T-helper 9 cell (primary cell): ENCODE results near the gene FGFR2.

Experiments used
- DNase-seq: peaks from one replicate; pipeline ENCODE4 v3.0.0-alpha.2; 2020

FGFR2 gene

DNA sequence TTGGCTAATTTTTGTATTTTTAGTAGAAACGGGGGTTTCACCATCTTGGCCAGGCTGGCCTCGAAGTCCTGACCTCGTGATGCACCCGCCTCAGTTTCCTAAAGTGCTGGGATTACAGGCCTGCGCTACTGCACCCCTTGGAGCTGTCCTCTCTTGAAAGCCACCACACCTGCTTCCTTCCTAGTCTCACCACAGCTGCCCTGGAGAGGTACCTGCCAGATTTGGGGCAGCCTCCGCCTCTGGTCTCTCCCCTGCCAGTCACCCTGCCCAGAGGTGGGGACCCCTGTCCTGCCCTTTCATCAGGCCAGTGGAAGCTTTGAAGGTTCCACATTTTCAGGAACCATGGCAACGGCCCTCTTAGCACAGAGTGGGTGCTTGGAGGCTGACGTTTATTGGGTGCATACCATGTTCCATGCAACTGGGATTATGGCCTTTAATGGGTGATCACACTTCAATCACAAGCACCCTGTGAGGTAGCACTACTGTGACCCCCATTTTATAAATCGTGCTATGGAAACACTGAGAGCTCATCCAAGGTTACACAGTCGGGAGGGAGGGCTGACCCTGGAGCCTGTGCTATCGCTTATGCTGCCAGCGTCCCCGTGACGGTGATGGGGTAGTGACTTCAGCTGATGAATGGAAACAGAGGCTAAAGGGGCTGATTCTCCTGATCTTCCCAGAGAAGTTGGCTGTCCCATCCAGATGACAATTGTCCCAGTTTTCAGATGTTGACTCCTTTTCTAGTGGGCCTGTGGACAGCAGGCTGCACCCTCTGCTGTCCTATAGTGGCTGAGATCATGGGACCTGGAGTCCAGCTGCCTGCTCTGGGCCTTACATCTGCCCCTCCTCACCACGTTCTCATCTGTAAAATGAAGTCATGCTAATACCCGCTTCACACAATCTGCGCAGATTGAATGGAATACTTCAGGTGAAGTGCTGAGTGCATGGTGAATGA, 11.5 kb upstream of the FGFR2 start:
- DNase-seq: no peak

DNA sequence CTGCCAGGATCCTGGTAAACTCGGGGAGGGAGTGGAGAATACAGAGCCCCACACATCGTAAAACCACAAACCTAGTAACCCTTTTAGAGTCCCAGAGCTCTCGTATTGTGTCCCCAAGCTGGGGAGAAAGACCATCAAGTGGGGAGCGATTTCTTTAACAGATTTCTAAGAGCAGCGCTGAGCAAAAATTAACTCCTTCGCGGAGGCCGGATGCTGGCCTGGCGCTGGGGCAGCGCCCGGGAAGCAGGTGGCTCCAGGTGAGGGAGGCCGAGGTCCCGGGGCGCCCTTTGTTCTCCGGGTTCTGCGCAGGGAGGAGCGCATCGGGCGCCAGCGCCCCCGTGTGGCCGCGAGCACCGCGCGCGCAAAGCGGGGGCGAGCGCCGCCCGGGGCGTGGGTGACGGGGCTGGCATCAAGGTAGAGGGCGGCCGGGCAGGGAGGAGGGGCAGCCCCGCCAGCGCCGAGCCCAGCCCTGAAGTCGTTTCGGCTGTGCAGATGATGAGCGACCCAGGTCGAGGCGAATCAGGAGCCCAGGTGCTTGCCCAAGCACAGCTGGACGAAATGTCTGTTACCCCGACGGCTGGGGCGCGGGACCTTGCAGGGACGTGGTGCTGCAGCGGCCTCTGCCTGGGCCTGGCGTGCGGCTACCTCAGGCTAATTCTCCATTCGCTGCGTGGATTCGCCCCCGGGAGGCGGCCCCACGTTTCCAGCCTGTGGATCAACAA, 10.4 kb upstream of the FGFR2 start:
- no peak for DNase-seq

DNA sequence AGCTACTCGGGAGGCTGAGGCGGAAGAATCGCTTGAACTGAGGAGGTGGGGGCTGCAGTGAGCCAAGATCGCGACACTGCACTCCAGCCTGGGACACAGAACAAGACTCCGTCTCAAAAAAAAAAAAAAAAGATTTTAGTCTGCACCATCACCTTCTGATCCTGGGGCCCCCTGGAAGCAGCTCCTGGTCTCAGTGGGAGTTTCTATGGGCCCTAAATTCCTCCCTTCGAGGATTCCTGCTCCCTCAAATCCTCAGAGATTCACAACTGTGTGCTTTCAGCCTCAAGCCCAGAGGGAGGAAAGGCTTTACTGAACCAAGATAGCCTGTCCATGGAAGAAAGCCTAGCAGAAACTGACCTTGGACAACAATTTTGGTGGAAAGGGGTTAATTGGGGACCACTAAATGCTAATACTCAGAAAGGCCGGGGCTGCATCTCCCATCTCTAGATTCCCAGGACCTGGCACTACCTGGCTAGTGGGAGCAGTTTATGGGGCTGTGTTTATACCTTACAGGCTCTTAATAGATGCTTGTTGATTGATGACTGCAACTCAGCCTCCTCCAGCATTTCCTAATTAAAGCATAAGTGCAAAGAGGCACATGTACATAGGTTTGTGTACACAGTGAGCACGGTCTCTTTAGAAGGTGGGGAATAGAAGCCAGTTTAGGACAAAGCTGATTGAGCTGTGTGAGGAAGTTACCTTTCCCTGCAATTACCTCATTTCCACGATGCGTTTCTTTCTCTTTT, 9.2 kb upstream of the FGFR2 start:
- no peak for DNase-seq

DNA sequence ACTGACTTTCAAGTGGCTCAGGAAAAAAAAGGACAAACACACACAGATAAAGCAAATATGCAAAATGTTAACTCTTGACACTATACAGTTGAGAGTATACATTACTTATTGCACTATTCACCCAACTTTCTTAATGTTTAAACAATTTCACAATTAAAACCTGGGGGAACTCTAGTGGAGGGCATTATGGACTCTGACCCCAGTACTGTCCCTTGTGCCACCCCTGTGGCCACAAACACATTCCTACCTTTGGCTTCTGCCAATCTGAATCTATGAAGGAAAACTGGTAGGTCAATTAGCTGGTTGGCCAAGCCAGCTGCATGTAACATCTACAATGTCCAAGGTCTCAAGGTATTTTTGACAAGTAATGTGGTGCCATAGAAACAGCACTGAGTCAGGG, 7.5 kb upstream of the FGFR2 start:
- no peak for DNase-seq

DNA sequence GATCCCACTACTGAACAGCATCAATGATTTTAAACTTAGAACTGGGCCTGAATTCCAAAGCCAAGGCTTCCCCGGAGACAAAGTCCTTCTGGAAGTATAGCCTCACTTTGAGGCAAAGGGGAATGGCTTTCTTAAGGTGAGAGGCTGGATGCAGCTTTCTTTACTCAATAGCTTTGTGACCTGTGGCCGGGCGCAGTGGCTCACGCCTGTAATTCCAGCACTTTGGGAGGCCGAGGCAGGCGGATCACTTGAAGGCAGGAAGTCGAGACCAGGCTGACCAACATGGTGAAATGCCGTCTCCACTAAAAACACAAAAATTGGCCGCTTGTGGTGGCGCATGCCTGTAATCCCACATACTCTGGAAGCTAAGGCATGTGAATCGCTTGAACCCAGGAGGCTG, 3.2 kb upstream of the FGFR2 start:
- no peak for DNase-seq

DNA sequence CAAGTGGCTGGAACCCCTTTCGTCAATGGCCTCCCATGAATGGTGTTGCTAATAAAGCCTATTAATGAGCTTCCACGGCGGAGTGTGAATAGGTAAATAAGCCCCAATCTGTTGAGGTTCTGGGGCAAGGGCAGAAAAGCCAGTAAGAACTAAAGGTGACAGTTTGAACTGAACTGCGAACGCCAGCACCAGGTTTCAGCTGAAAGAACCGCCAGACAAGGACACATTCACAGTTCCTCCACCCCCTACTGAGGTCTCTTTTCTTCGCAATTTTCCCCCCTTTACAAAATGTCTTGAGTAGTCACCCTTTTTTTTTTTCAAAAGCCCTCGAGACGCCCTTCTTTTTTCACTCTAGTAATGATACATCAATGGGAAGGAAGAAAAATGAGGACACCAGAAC, 2.4 kb upstream of the FGFR2 start:
- DNase-seq: no peak

DNA sequence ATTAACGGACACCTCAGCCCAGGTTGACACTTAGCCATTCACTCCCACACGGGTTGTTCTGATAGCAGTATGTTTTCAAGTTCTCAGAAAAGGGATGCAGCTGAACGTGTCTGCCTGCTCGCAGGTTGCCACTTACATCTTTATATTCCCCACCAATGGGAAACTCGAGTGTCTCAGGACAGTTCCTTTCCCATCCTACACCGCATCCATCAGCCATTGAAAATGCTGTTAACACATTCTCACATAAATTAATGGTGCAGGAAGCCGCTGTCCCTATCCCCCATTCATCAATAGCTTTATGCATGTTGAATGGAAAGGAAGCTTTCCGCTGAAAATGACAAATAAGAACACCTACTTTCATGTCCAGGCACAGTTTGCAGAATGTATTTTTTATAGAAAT, 1.7 kb upstream of the FGFR2 start:
- DNase-seq: no peak

DNA sequence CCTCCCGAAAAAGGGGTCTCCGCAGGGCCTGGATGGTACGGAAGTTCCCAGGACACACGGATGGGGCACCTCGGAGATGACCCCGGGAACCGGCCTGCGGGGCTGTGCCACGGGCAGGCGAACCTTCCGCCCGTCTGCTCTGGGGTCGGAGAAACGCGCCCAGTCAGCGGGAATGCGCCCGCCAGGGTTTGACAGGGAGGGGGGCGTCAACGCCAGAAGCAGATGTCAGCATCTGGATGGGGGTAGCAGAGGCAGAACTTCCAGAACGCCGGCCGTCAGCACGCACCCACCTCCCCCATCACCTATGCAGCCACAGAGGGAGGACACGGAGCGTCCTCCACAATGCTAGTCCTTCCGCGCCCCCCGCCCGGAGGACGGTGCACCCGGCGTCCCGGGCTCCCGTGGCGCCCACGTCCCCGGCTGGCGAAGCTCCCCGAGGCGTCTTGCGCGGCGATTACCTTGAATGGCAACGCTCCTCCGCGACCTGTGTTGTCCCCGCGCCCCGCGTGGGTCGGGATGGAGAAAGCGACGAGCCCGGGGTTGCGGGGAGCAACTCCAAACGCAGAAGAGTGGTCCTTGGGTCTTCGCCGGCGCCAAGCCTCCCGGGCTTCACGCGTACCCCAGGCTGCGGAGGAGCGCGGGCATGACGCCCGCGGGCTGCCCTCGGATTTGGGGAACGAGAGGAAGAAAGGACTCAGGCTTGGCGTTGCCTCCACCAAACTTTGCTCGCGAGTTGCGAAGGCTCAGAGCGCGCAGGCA, 561 bp downstream of the FGFR2 start:
- no peak for DNase-seq

DNA sequence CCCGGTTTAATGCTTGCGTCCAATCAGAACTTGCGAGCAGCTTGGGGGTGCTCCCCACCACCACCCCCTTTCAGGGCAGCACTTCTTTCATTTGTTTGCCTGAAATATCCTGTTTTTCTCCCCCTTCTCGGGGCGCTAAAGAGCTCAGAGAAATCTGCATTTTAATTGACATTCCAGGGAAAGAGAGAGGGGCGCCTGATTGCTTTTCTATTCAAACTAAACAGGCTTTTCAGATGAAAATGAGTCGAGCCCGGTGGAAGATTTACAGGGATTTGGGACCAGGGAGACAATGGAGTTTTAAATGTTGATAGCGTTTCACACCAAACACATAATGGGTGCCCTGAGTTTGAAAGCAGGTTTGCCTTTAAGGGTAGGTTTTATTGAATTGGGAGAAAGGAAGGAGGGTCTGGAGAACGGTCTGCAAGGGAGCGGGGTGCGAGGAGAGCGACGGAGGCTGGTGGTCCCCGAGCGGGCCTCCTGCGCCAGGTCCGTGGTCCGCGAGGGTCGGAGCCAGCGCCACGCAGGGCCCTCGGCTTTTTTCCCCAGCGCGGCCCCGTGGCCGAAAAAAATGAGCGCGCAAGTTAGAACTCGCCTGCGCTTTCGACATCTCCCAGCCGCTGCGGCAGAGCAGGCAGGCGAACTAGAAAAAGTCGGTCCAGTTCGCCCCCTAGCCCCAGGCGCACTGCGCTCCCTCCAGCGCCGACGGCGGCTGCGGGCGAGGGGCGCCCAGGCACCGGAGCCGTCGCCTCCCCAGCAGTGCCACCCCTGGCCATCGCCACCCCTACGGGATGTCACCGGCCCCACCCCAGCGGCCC, 1.3 kb downstream of the FGFR2 start:
- no peak for DNase-seq

DNA sequence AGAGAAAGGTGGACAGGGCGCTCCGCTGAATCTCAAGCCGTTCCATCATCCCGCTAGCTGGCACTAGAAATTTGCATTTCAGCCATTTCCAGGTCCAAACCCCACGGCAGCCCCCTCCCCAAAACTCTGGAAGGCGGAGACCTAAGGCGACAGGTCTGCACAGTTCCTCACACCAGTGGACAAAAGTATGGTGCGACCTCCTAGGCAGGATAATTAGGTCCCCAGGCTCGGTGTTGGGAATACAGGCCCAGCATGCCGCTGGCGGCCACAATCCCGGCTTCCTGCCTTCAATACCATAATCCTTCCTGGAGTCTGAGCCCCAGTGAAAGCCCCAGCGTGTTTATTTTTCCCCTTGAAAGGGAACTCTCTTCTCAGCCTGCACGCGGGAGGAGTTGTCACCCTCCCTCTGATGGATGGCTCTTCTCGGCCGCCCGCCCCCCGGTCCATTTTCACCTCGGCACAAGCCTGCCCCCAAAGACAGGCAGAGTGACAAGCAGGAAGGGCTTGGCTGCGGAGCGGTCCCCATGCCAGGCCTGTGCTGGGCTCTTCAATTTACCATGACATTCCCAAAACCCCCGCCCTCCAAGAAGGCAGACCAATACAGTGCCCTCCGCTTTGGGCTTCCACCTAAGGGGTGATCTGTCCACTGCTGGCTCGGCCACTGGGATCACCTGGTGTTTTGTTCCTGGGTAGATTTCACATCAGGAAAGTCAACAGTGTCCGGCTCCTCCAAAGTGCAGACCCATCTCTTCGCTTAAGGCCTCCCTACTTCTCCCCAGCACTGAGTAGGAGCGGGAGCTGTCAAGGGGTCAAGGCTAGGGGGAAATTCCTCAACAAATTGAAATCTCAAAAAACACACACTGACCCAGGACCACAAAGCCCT, 2.2 kb downstream of the FGFR2 start:
- DNase-seq: no peak

DNA sequence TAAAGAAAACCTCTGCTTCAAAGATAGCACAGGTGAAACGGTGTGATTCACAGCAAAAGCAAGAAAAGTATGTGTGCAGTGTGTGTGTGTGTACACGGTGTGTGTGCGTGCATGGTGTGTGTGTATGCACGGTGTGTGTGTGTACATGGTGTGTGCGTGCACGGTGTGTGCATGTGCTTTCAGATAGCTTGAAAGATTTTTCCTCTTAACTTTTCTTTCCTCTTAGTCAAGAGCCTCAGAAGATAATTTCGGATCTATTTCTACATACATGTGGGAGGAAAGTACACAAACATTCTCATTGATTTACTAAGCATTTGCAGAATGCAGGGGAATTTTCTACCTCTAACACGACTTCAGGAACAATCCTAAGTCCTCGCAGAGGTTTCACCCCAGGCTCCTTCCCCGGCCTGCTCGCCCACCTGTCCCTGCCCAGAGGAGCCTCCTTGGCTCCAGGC, 2.9 kb downstream of the FGFR2 start:
- DNase-seq: no peak

DNA sequence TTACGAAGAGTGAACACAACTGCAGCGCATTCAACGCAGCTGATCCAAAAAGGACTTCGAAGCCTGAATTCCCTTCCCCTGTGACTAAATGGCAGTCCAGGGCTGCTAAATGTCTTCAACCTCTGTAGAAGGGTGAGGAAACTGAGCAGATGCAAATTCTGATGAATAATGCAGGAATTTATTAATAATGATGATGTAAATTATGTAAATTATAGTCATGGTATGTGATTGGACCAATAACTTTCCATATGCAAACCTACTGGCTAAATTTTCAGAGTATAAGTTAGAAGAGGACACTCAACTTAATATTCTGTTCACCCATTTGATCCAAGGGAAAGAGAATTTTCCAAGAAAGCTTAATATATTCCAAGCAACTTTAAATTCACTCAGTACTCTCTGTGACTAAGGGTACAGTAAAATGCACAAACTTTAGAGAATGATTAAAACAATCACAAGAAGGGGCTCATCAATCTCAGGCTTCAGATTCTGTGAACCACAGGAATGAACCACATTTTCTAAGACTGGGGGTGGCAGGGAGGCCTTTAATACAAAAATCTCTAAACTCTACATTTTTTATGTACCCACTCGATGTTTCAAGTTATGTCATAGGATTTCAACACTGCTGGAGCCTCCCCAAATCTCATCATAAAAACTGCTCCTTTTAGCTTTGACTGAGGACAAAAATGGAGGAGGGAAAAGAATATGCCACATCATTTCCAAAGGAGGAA, 3.5 kb downstream of the FGFR2 start:
- no peak for DNase-seq

DNA sequence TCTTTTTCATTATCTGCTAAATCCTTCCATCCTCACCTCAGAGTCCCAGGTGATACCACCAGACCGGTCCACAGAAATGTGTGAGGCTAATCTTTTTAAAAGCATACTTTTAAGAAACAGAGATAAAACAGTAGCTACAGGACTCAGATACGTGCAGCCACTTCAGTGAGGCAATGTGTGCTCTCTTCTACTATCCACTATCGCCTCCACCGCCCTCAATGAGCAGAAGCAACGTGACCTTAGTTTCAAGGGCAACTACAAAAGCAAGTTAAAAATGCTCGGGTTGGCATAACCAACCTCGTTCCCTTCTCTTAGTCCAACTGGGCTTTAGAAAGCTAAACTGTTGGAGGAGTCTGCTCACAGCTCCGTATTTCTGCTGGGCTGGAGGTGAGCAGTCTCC, 4.2 kb downstream of the FGFR2 start:
- no peak for DNase-seq

DNA sequence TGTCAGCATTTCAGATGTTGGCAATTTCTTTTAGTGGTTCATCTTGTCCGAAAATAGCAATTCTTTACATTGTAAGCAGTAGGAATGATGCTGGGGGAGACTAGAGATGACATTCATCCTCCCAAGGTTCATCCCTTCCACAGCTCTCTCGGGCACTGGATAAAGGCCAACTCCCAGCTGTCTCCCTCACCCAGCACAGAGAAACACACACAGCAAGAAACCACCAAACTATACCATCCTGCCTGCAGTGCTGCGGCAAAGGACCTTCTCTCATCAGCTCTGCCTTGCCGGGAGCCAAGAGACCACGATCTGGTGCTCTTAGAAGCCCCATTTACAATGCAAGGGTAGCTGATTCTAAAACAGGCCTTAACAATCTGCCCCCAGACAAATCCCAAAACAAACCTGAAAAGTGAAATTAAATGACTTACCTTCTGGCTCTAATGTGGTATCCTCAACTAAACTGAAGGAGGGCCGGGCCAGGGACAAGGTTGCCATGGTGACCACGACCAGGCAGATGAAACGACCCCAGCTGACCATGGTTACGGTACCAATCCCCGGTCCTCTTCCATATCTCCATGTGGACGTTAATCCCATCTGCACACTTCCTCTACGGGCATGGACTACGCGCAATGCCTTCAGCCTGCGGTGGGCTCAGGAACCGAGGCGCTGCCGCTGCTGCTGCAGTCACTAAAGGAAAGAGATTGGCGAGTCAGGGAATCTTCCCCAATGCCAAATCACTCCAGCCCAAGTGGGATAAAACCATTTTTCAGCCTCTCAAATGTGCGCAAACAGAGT, 4.8 kb downstream of the FGFR2 start:
- DNase-seq: no peak

DNA sequence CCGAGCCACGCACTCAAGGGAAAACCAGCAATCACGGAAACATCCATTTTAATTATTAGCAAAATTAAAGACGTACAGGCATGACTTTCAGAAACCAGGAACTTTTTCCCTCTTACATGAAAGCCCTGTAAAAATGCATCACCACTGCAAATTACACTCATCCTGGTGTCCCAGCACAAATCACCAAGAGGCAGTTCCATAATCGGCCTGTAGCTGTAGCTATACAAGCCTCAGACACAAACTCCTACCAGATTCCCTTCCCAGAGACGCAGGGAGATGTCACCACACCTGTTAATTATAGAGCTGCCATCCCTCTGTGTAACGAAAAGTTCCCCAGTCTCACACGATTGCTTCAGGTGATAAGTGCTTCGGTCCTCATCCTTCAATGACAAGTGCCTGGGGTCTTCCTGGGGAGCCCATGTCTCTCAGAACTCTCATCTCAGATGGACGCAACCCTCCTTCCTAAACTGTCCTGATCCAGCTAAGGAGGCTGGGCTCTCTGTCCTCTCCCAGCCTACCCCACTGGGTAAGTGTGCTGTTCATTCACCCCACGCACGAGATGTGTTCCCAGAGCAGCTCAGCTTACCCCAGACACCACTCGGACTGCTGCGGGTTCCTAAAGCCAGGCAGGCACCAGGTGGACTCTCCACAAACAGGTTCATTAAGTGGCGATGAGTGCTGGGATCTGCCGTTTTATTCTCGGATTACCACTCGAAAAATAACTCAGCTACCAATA, 5.9 kb downstream of the FGFR2 start:
- no peak for DNase-seq

DNA sequence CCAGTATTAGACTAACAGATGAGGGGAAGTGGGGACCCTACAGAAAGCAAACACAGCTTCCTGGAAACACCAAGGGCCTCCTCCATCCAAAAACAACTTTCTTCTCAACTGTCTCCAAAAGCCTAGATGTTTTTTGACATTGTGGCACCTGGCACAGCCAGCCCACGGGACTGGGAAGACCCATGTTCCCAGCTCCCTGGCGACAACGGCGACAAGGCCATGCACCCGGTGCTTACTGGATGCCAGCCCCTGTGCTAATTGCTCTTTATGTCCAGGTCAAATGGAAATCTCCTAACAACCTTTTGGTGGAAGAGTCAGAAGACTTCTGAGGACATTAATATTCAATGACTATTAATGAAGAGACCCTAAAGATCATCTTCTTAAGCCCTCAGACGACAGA, 7.1 kb downstream of the FGFR2 start:
- DNase-seq: no peak

DNA sequence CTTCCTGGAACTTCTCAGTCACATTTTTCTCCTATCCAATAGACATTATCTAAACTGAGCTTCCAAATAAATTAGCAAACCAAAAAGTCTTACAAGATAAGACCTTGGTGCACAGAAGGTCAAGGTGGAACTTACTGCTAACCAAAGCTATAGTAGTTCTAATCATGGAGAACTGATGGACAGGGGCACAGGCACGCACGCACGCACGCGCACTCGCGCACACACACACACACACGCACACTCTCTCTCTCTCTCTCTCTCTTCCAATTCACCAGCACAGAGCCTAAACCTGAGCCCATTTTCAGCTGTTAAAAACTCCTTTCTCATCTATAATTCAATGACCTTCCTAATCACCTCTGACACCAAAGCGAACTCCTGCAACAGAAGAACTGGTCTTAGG, 7.5 kb downstream of the FGFR2 start:
- no peak for DNase-seq

DNA sequence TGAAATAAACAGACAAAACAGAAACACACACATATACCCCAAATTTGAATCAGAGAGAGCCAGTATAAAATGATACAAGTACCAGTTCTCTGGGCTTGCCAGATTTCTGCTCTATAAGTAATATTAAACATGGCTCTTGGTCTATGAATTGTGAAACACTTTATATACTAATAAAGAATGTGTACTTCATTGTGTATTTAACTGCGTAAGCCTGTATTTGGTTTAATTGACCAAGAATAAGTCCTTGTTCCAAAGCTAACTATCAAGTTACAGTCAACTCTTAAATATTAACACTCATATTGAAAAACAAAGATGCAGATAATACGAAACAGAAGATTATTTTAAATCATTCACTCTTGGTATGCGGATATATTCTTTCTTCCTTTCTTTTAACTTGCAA, 8.7 kb downstream of the FGFR2 start:
- no peak for DNase-seq
